ENCODE results near the gene BTNL8. TPM values are rescaled to one million over a fixed set of nuclear protein-coding genes. Genes with fewer than 3 reads are reported as not detected.

The BTNL8 gene
- total and polyA plus RNA-seq, 2 experiments from 2014 or later, result 9.8 to 19.1 TPM

- Histone ChIP-seq H3K9me2 (replicated peaks; ENCODE audit: insufficient read depth) (no peaks in the 10 kb centered on the region), H3K36me3 (replicated peaks; ENCODE audit: insufficient read depth, low read depth) (no peaks in the 10 kb centered on the region), H4K20me1 (ENCODE audit: insufficient read depth, poor library complexity, severe bottlenecking) (no peaks in the 10 kb centered on the region), H3K4me1 (ENCODE audit: insufficient read depth) (no peaks in the 10 kb centered on the region), H3K4me2 (no peak overlapping the region), H3K9me3 (ENCODE audit: low read depth) (no peaks in the 10 kb centered on the region), H3K79me2 (no peaks in the 10 kb centered on the region), H3K4me3 (no peak overlapping the region), H3K27me3 (no peaks in the 10 kb centered on the region), H2AFZ (no peak overlapping the region), H3K27ac (no peak overlapping the region)
- no peak for TF ChIP-seq EZH2phosphoT487 (IDR thresholded peaks at IDR 0.05; ENCODE audit: low read depth, severe bottlenecking, unreplicated experiment)
- no peak for TF ChIP-seq EZH2 (IDR thresholded peaks at IDR 0.05; ENCODE audit: borderline replicate concordance)
- TF ChIP-seq, protein P1, sequence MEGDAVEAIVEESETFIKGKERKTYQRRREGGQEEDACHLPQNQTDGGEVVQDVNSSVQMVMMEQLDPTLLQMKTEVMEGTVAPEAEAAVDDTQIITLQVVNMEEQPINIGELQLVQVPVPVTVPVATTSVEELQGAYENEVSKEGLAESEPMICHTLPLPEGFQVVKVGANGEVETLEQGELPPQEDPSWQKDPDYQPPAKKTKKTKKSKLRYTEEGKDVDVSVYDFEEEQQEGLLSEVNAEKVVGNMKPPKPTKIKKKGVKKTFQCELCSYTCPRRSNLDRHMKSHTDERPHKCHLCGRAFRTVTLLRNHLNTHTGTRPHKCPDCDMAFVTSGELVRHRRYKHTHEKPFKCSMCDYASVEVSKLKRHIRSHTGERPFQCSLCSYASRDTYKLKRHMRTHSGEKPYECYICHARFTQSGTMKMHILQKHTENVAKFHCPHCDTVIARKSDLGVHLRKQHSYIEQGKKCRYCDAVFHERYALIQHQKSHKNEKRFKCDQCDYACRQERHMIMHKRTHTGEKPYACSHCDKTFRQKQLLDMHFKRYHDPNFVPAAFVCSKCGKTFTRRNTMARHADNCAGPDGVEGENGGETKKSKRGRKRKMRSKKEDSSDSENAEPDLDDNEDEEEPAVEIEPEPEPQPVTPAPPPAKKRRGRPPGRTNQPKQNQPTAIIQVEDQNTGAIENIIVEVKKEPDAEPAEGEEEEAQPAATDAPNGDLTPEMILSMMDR (IDR thresholded peaks at IDR 0.05; ENCODE audit: poor library complexity), result no peak
- DNase-seq (ENCODE audit: low spot score), result no peak
These were observed 33.7 kb downstream of the BTNL8 start for GRCh38 chr5:180932660-180933059.

- WGBS (ENCODE audit: low lambda C conversion rate, missing lambda C conversion rate), result 70% methylated on average over 4 of the region's 4 CpGs
- Histone ChIP-seq H3K4me3 (no peak overlapping the region), H3K36me3 (replicated peaks; ENCODE audit: insufficient read depth, low read depth) (no peaks in the 10 kb centered on the region), H3K79me2 (no peaks in the 10 kb centered on the region), H3K4me1 (ENCODE audit: insufficient read depth) (no peaks in the 10 kb centered on the region), H3K9me2 (replicated peaks; ENCODE audit: insufficient read depth) (no peaks in the 10 kb centered on the region), H2AFZ (no peak overlapping the region), H3K4me2 (no peak overlapping the region), H4K20me1 (ENCODE audit: insufficient read depth, poor library complexity, severe bottlenecking) (no peaks in the 10 kb centered on the region), H3K27ac (no peak overlapping the region), H3K9me3 (ENCODE audit: low read depth) (no peaks in the 10 kb centered on the region), H3K27me3 (no peaks in the 10 kb centered on the region)
- no peak for DNase-seq (ENCODE audit: low spot score)
- no peak for TF ChIP-seq EZH2 (IDR thresholded peaks at IDR 0.05; ENCODE audit: borderline replicate concordance)
- TF ChIP-seq, protein P1 (IDR thresholded peaks at IDR 0.05; ENCODE audit: poor library complexity), result no peak
- no peak for TF ChIP-seq EZH2phosphoT487 (IDR thresholded peaks at IDR 0.05; ENCODE audit: low read depth, severe bottlenecking, unreplicated experiment)
These were observed 36.2 kb downstream of the BTNL8 start for GRCh38 chr5:180935203-180935602.

DNA sequence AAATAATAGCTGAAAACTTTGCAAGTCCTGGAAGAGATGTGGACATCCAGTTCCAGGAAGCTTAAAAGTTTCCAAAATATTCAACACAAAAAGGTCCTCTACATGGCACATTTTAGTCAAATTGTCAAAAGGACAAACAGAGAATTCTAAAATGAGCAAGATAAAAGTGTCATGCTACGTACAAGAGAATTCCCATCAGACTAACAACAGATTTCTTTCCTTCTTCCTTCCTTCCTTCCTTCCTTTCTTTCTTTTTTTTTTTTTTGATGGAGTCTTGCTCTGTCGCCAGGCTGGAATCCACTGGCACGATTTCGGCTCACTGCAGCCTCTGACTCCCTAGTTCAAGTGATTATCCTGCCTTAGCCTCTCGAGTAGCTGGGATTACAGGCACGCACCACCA is 39.3 kb downstream of the BTNL8 start:
- TF ChIP-seq EZH2 (IDR thresholded peaks at IDR 0.05; ENCODE audit: borderline replicate concordance) (no peak), EZH2phosphoT487 (IDR thresholded peaks at IDR 0.05; ENCODE audit: low read depth, severe bottlenecking, unreplicated experiment) (no peak)
- TF ChIP-seq, protein P1 (IDR thresholded peaks at IDR 0.05; ENCODE audit: poor library complexity), result no peak
- H3K36me3 ChIP-seq (replicated peaks; ENCODE audit: insufficient read depth, low read depth), result no peaks in the 10 kb centered on the region
- H3K9me2 ChIP-seq (replicated peaks; ENCODE audit: insufficient read depth), result no peaks in the 10 kb centered on the region
- no peaks in the 10 kb centered on the region for H3K4me1 ChIP-seq (ENCODE audit: insufficient read depth)
- no peak overlapping the region for H2AFZ ChIP-seq
- 85% methylated on average over 6 of the region's 6 CpGs for WGBS (ENCODE audit: low lambda C conversion rate, missing lambda C conversion rate)
- H3K27me3 ChIP-seq, result no peaks in the 10 kb centered on the region
- H3K4me2 ChIP-seq, result no peak overlapping the region
- no peaks in the 10 kb centered on the region for H3K9me3 ChIP-seq (ENCODE audit: low read depth)
- no peak overlapping the region for H3K27ac ChIP-seq
- no peak overlapping the region for H3K4me3 ChIP-seq
- no peak for DNase-seq (ENCODE audit: low spot score)
- no peaks in the 10 kb centered on the region for H3K79me2 ChIP-seq
- H4K20me1 ChIP-seq (ENCODE audit: insufficient read depth, poor library complexity, severe bottlenecking), result no peaks in the 10 kb centered on the region

All from hepatocyte (in vitro differentiated cells).